ENCODE data around the gene TEX13A.
A peak's percentile ranks its signal among the peaks of the same experiment; 100 is the strongest.

Gene TEX13A

GRCh38 chrX:105210258-105210657 lies 10.2 kb downstream of the TEX13A start:
- Histone ChIP-seq H3K27me3 (ENCODE audit: control insufficient read depth in 3 of 3, insufficient read depth in 3 of 3, low read depth in 1 of 3, low read length in 3 of 3) (no peaks in the 10 kb centered on the region), H2BK12ac (ENCODE audit: low read length) (no peak overlapping the region), H4K8ac (ENCODE audit: low read depth, low read length) (no peak overlapping the region), H3K36me3 (replicated peaks in 1 of 2; ENCODE audit: control insufficient read depth in 2 of 2, insufficient read depth in 2 of 2, low read length in 2 of 2) (no peaks in the 10 kb centered on the region), H2BK15ac (ENCODE audit: low read length) (no peak overlapping the region), H3K14ac (ENCODE audit: low read length) (no peak overlapping the region), H3K9me3 (replicated peaks in 1 of 2; ENCODE audit: control insufficient read depth in 2 of 2, insufficient read depth in 1 of 2, low read depth in 1 of 2, low read length in 2 of 2) (no peaks in the 10 kb centered on the region), H3K4me2 (ENCODE audit: insufficient read depth, low read length, poor library complexity, severe bottlenecking) (no peak overlapping the region), H3K23ac (ENCODE audit: low read depth, low read length, poor library complexity) (no peak overlapping the region), H3K4me3 (ENCODE audit: low read length in 2 of 2) (no peak overlapping the region), H3K4me1 (ENCODE audit: control insufficient read depth in 2 of 2, insufficient read depth in 1 of 2, low read depth in 1 of 2, low read length in 2 of 2) (no peaks in the 10 kb centered on the region), H2AK5ac (ENCODE audit: low read depth, low read length) (no peak overlapping the region), H4K91ac (ENCODE audit: low read depth, low read length, poor library complexity) (no peak overlapping the region), H2BK5ac (ENCODE audit: low read length) (no peak overlapping the region), H3K27ac (replicated peaks; ENCODE audit: low read length) (no peak overlapping the region), H2BK120ac (ENCODE audit: low read depth, low read length) (no peak overlapping the region), H3K4ac (ENCODE audit: low read length) (no peak overlapping the region), H2AFZ (ENCODE audit: low read length) (no peak overlapping the region), H3K18ac (ENCODE audit: low read length) (no peak overlapping the region), H3K79me1 (ENCODE audit: low read depth, low read length) (no peaks in the 10 kb centered on the region), H3K9ac (ENCODE audit: low read depth, low read length, poor library complexity) (no peak overlapping the region)
- no CpG with 5 or more reads among the region's 2 CpGs for WGBS, 2 donors (ENCODE audit: extremely low coverage in 2 of 2, insufficient read length in 2 of 2, insufficient replicate concordance in 1 of 2)
- no peak for DNase-seq (ENCODE audit: low spot score)

GRCh38 chrX:105209406-105209805 lies 11.1 kb downstream of the TEX13A start:
- Histone ChIP-seq H2AFZ (ENCODE audit: low read length) (no peak overlapping the region), H2BK120ac (ENCODE audit: low read depth, low read length) (no peak overlapping the region), H3K4me2 (ENCODE audit: insufficient read depth, low read length, poor library complexity, severe bottlenecking) (no peak overlapping the region), H3K4me3 (ENCODE audit: low read length in 2 of 2) (no peak overlapping the region), H3K36me3 (replicated peaks in 1 of 2; ENCODE audit: control insufficient read depth in 2 of 2, insufficient read depth in 2 of 2, low read length in 2 of 2) (no peaks in the 10 kb centered on the region), H3K9me3 (replicated peaks in 1 of 2; ENCODE audit: control insufficient read depth in 2 of 2, insufficient read depth in 1 of 2, low read depth in 1 of 2, low read length in 2 of 2) (no peaks in the 10 kb centered on the region), H2BK5ac (ENCODE audit: low read length) (no peak overlapping the region), H3K27me3 (ENCODE audit: control insufficient read depth in 3 of 3, insufficient read depth in 3 of 3, low read depth in 1 of 3, low read length in 3 of 3) (no peaks in the 10 kb centered on the region), H2AK5ac (ENCODE audit: low read depth, low read length) (no peak overlapping the region), H3K4me1 (ENCODE audit: control insufficient read depth in 2 of 2, insufficient read depth in 1 of 2, low read depth in 1 of 2, low read length in 2 of 2) (no peaks in the 10 kb centered on the region), H3K18ac (ENCODE audit: low read length) (no peak overlapping the region), H2BK12ac (ENCODE audit: low read length) (no peak overlapping the region), H3K4ac (ENCODE audit: low read length) (no peak overlapping the region), H3K9ac (ENCODE audit: low read depth, low read length, poor library complexity) (no peak overlapping the region), H4K8ac (ENCODE audit: low read depth, low read length) (no peak overlapping the region), H2BK15ac (ENCODE audit: low read length) (no peak overlapping the region), H3K23ac (ENCODE audit: low read depth, low read length, poor library complexity) (no peak overlapping the region), H3K27ac (replicated peaks; ENCODE audit: low read length) (no peak overlapping the region), H4K91ac (ENCODE audit: low read depth, low read length, poor library complexity) (no peak overlapping the region), H3K14ac (ENCODE audit: low read length) (no peak overlapping the region), H3K79me1 (ENCODE audit: low read depth, low read length) (no peaks in the 10 kb centered on the region)
- no peak for DNase-seq (ENCODE audit: low spot score)

DNA sequence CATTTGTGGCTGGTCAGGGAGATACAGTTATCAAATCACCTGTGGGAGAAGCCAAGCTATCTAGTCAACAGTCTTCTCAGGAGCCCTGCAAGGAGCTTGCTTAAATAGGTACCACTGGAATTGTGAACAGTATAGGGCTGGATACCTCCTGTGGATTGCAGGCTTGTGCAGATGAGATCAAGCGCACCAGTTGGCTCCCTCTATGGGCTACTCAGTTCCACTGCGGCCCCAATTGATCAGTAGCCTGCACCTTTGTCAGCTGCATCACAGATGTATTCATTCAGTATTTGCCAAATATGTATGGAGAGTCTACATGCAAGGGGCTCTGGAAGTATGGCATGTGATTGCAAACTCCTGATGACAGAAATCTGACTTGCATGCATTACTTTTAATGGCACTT lies 28.6 kb downstream of the TEX13A start:
- Histone ChIP-seq H3K14ac (ENCODE audit: low read length) (no peak overlapping the region), H3K9me3 (replicated peaks in 1 of 2; ENCODE audit: control insufficient read depth in 2 of 2, insufficient read depth in 1 of 2, low read depth in 1 of 2, low read length in 2 of 2) (no peaks in the 10 kb centered on the region), H3K27me3 (ENCODE audit: control insufficient read depth in 3 of 3, insufficient read depth in 3 of 3, low read depth in 1 of 3, low read length in 3 of 3) (no peaks in the 10 kb centered on the region), H2BK120ac (ENCODE audit: low read depth, low read length) (no peak overlapping the region), H3K79me1 (ENCODE audit: low read depth, low read length) (no peaks in the 10 kb centered on the region), H3K9ac (ENCODE audit: low read depth, low read length, poor library complexity) (no peak overlapping the region), H2AK5ac (ENCODE audit: low read depth, low read length) (no peak overlapping the region), H2AFZ (ENCODE audit: low read length) (no peak overlapping the region), H2BK12ac (ENCODE audit: low read length) (no peak overlapping the region), H3K4me1 (ENCODE audit: control insufficient read depth in 2 of 2, insufficient read depth in 1 of 2, low read depth in 1 of 2, low read length in 2 of 2) (no peaks in the 10 kb centered on the region), H3K4ac (ENCODE audit: low read length) (no peak overlapping the region), H3K18ac (ENCODE audit: low read length) (no peak overlapping the region), H3K36me3 (replicated peaks in 1 of 2; ENCODE audit: control insufficient read depth in 2 of 2, insufficient read depth in 2 of 2, low read length in 2 of 2) (no peaks in the 10 kb centered on the region), H4K8ac (ENCODE audit: low read depth, low read length) (no peak overlapping the region), H3K23ac (ENCODE audit: low read depth, low read length, poor library complexity) (no peak overlapping the region), H4K91ac (ENCODE audit: low read depth, low read length, poor library complexity) (no peak overlapping the region), H3K4me2 (ENCODE audit: insufficient read depth, low read length, poor library complexity, severe bottlenecking) (no peak overlapping the region), H2BK5ac (ENCODE audit: low read length) (no peak overlapping the region), H3K4me3 (ENCODE audit: low read length in 2 of 2) (no peak overlapping the region), H2BK15ac (ENCODE audit: low read length) (no peak overlapping the region), H3K27ac (replicated peaks; ENCODE audit: low read length) (no peak overlapping the region)
- WGBS, 2 donors (ENCODE audit: extremely low coverage in 2 of 2, insufficient read length in 2 of 2, insufficient replicate concordance in 1 of 2): no CpG with 5 or more reads among the region's 2 CpGs
- no peak for DNase-seq (ENCODE audit: low spot score)

DNA sequence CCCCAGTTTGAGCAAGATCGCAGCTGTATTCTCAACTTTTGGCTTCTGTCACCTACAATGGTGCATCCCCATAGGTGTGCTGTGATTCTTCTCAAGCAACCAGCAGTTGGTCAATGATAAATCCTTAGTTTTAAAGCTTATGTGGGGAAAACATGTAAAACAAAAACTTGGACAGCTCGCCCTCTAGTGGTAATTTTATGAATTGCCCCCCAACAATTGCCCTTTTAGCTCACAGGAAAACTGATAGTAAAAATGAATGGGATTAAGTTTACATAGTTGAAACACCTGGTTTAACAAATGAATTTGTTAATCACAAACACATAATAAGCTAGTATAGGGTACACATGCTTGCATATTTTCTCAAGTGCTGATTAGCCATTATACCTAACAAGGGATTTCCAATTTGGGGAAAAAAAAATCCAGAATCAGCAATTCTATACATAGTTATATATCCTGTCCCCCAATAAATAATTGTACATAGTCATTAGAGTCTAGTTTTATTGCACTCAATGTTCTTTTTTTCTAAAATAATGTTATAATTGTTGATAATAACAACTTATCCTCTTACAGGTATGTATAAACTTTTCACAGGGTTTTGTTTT lies 30.1 kb downstream of the TEX13A start:
- Histone ChIP-seq H2BK5ac (ENCODE audit: low read length) (no peak overlapping the region), H3K18ac (ENCODE audit: low read length) (no peak overlapping the region), H4K8ac (ENCODE audit: low read depth, low read length) (no peak overlapping the region), H3K27ac (replicated peaks; ENCODE audit: low read length) (no peak overlapping the region), H3K4me3 (ENCODE audit: low read length in 2 of 2) (no peak overlapping the region), H2BK12ac (ENCODE audit: low read length) (no peak overlapping the region), H2BK120ac (ENCODE audit: low read depth, low read length) (no peak overlapping the region), H3K9ac (ENCODE audit: low read depth, low read length, poor library complexity) (no peak overlapping the region), H3K79me1 (ENCODE audit: low read depth, low read length) (no peaks in the 10 kb centered on the region), H3K4ac (ENCODE audit: low read length) (no peak overlapping the region), H3K27me3 (ENCODE audit: control insufficient read depth in 3 of 3, insufficient read depth in 3 of 3, low read depth in 1 of 3, low read length in 3 of 3) (no peaks in the 10 kb centered on the region), H2BK15ac (ENCODE audit: low read length) (no peak overlapping the region), H3K4me1 (ENCODE audit: control insufficient read depth in 2 of 2, insufficient read depth in 1 of 2, low read depth in 1 of 2, low read length in 2 of 2) (no peaks in the 10 kb centered on the region), H3K9me3 (replicated peaks in 1 of 2; ENCODE audit: control insufficient read depth in 2 of 2, insufficient read depth in 1 of 2, low read depth in 1 of 2, low read length in 2 of 2) (no peaks in the 10 kb centered on the region), H2AK5ac (ENCODE audit: low read depth, low read length) (no peak overlapping the region), H3K36me3 (replicated peaks in 1 of 2; ENCODE audit: control insufficient read depth in 2 of 2, insufficient read depth in 2 of 2, low read length in 2 of 2) (no peaks in the 10 kb centered on the region), H3K4me2 (ENCODE audit: insufficient read depth, low read length, poor library complexity, severe bottlenecking) (no peak overlapping the region), H2AFZ (ENCODE audit: low read length) (no peak overlapping the region), H3K14ac (ENCODE audit: low read length) (no peak overlapping the region), H3K23ac (ENCODE audit: low read depth, low read length, poor library complexity) (no peak overlapping the region), H4K91ac (ENCODE audit: low read depth, low read length, poor library complexity) (no peak overlapping the region)
- WGBS, 2 donors (ENCODE audit: extremely low coverage in 2 of 2, insufficient read length in 2 of 2, insufficient replicate concordance in 1 of 2): no CpG with 5 or more reads among the region's 2 CpGs
- DNase-seq (ENCODE audit: low spot score): peak; percentile 29

Data from neuronal stem cell (in vitro differentiated cells).